Liver (tissue), 9 donors: ENCODE data around the gene STX16. TPM values are rescaled to one million over a fixed set of nuclear protein-coding genes. Genes with fewer than 3 reads are reported as not detected.

Source experiments
- DNase-seq: peaks from one replicate; pipeline ENCODE4 v3.0.0-alpha.2; 2017; ENCODE audit warnings: low spot score
- H3K27ac ChIP-seq, 2 donors: one replicate each; pipeline ENCODE4 v1.7.0; 2013; ENCODE audit warnings: inconsistent platforms in 2 of 2, low read length in 2 of 2, control low read depth in 1 of 2, low read depth in 1 of 2, mild to moderate bottlenecking in 1 of 2
- H3K27me3 ChIP-seq, 4 donors: one replicate each; pipeline versions ENCODE4 v1.6.1 to v1.7.0; 2013; ENCODE audit warnings: low read length in 3 of 4, inconsistent platforms in 1 of 4, mild to moderate bottlenecking in 1 of 4, moderate library complexity in 1 of 4; ENCODE audit not compliant: control insufficient read depth in 4 of 4, insufficient read depth in 4 of 4
- H3K36me3 ChIP-seq, 4 donors: one replicate each; pipeline versions ENCODE4 v1.6.1 to v1.7.0; 2013; ENCODE audit warnings: low read length in 3 of 4, mild to moderate bottlenecking in 3 of 4, low read depth in 1 of 4, moderate library complexity in 1 of 4; ENCODE audit not compliant: control insufficient read depth in 4 of 4, insufficient read depth in 3 of 4
- H3K4me1 ChIP-seq, 4 donors: one replicate each; pipeline versions ENCODE4 v1.6.1 to v1.7.0; 2013; ENCODE audit warnings: low read length in 3 of 4, mild to moderate bottlenecking in 3 of 4, moderate library complexity in 1 of 4; ENCODE audit not compliant: control insufficient read depth in 4 of 4, insufficient read depth in 4 of 4
- H3K4me3 ChIP-seq, 3 donors: one replicate each; pipeline versions ENCODE4 v1.6.1 to v1.7.0; 2013; ENCODE audit warnings: low read length in 3 of 3, control low read depth in 1 of 3, low read depth in 1 of 3, mild to moderate bottlenecking in 1 of 3
- H3K9ac ChIP-seq, 2 donors: one replicate each; pipeline ENCODE4 v1.7.0; 2013; ENCODE audit warnings: low read length in 2 of 2, mild to moderate bottlenecking in 2 of 2, moderate library complexity in 2 of 2, control low read depth in 1 of 2, low read depth in 1 of 2
- H3K9me3 ChIP-seq, 4 donors: one replicate each; pipeline versions ENCODE4 v1.6.1 to v1.7.0; 2013; ENCODE audit warnings: low read length in 3 of 4; ENCODE audit not compliant: control insufficient read depth in 4 of 4
- EGR1 ChIP-seq, 2 donors: IDR thresholded peaks; 2 replicates each; pipeline ENCODE4 v1.6.1; 2016 to 2018; ENCODE audit warnings: antibody characterized with exemption in 2 of 2, low read depth in 2 of 2
- FOXA2 ChIP-seq: IDR thresholded peaks from 2 replicates; pipeline ENCODE4 v1.6.1; 2016; ENCODE audit warnings: antibody characterized with exemption
- GABPA ChIP-seq, 2 donors: IDR thresholded peaks in 1 of 2; conservative IDR thresholded peaks in 1 of 2; 2 replicates each; pipeline ENCODE4 v1.6.1; 2016; ENCODE audit warnings: antibody characterized with exemption in 2 of 2, mild to moderate bottlenecking in 1 of 2, moderate library complexity in 1 of 2
- HNF4A ChIP-seq, 2 donors: conservative IDR thresholded peaks; 2 replicates each; pipeline ENCODE4 v1.6.1; 2016; ENCODE audit warnings: antibody characterized with exemption in 2 of 2, mild to moderate bottlenecking in 2 of 2
- HNF4G ChIP-seq: IDR thresholded peaks from 2 replicates; pipeline ENCODE4 v1.6.1; 2016; ENCODE audit warnings: antibody characterized with exemption
- JUND ChIP-seq, 2 donors: IDR thresholded peaks; 2 replicates each; pipeline ENCODE4 v1.6.1; 2016; ENCODE audit warnings: antibody characterized with exemption in 2 of 2
- NR2F2 ChIP-seq: IDR thresholded peaks from 2 replicates; pipeline ENCODE4 v1.6.1; 2016; ENCODE audit warnings: antibody characterized with exemption
- RAD21 ChIP-seq, 2 donors: IDR thresholded peaks; 2 replicates each; pipeline ENCODE4 v1.6.1; 2016; ENCODE audit warnings: antibody characterized with exemption in 2 of 2, mild to moderate bottlenecking in 2 of 2
- RXRA ChIP-seq, 2 donors: IDR thresholded peaks; 2 replicates each; pipeline ENCODE4 v1.6.1; 2017 to 2018; ENCODE audit warnings: antibody characterized with exemption in 2 of 2, mild to moderate bottlenecking in 1 of 2
- SP1 ChIP-seq: IDR thresholded peaks from 2 replicates; pipeline ENCODE4 v1.6.1; 2018; ENCODE audit warnings: antibody characterized with exemption, mild to moderate bottlenecking
- TAF1 ChIP-seq: conservative IDR thresholded peaks from 2 replicates; pipeline ENCODE4 v1.6.1; 2016; ENCODE audit warnings: antibody characterized with exemption, mild to moderate bottlenecking
- YY1 ChIP-seq: IDR thresholded peaks from 2 replicates; pipeline ENCODE4 v1.6.1; 2016; ENCODE audit warnings: antibody characterized with exemption, mild to moderate bottlenecking
- WGBS: extraction: QIAGEN DNeasy Blood & Tissue Kit; methylation state at CpG from one replicate; pipeline ENCODE4 v1.1.7; 2013; 5-methylcytosine and 5-hydroxymethylcytosine counted together
- polyA plus RNA-seq, 2 donors: library from polyadenylated mRNA; stranded (reverse) in 1 of 2; unstranded in 1 of 2; fragments of 200-250 nt in 1 of 2; fragments of >200 nt in 1 of 2; fragmentation: Nextera tagmentation in 1 of 2; extraction: Ambion mirVana in 1 of 2; gene quantifications; one replicate each; pipeline versions ENCODE4 v1.2.1 to v1.2.3, GENCODE V29; 2013 to 2015
- total RNA-seq, 2 donors: library from RNA; depleted of rRNA; stranded (reverse); fragments of >200 nt; gene quantifications; one replicate each; pipeline ENCODE4 v1.2.3, GENCODE V29; 2014
- TF ChIP-seq, protein P1 (sequence below): fragments of 150-350 bp; IDR thresholded peaks from 2 replicates; pipeline ENCODE4 v1.5.1; 2017; ENCODE audit warnings: improper control_type of control experiment, low read depth, low read length; ENCODE audit not compliant: missing input control
- TF ChIP-seq, protein P2 (sequence below): IDR thresholded peaks from 2 replicates; pipeline ENCODE4 v1.6.1; 2016; ENCODE audit warnings: antibody characterized with exemption
- TF ChIP-seq, protein P3 (sequence below): IDR thresholded peaks from 2 replicates; pipeline ENCODE4 v1.6.1; 2016; ENCODE audit warnings: antibody characterized with exemption, mild to moderate bottlenecking
- TF ChIP-seq, protein P4 (sequence below): IDR thresholded peaks from 2 replicates; pipeline ENCODE4 v1.6.1; 2016; ENCODE audit warnings: antibody characterized with exemption
- TF ChIP-seq, protein P5 (sequence below): IDR thresholded peaks from 2 replicates; pipeline ENCODE4 v1.6.1; 2016; ENCODE audit warnings: antibody characterized with exemption
- donor health status: healthy.
- donor health status: healthy.
- donor health status: healthy.
- donor health status: healthy.
- donor health status: healthy.

The STX16 gene
- total and polyA plus RNA-seq, 4 donors, result 8.5 to 32.5 (median 16.6) TPM

DNA sequence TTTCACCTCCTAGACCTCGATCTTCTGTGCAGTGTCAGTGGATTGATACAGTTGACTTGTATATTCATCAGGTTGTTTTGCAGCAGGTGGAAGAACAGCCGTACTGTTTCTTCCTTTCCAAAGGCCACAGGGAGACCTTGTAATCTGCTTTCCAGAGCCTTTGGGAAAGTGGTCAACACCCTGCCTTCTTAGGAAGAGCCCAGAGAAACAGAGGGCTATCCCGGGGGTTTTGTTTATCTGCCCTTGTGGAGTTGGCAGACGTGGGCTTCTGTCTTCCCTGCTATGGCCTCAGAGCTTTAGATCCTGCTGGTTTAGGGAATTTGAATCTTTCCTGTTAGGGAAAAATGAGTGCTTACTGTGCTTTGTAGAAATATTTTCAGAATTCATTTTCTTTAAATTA is 19.6 kb downstream of the STX16 start:
- Histone ChIP-seq H3K27ac (no peak overlapping the region), H3K27me3 (no peaks in the 10 kb centered on the region), H3K4me1 (no peaks in the 10 kb centered on the region), H3K9ac (no peak overlapping the region), H3K9me3 (no peaks in the 10 kb centered on the region), H3K36me3 (peaks cover 13 to 56% (median 54%) of the 10 kb centered on the region in 4 donors), H3K4me3 (no peak overlapping the region)
- TF ChIP-seq, protein P1, sequence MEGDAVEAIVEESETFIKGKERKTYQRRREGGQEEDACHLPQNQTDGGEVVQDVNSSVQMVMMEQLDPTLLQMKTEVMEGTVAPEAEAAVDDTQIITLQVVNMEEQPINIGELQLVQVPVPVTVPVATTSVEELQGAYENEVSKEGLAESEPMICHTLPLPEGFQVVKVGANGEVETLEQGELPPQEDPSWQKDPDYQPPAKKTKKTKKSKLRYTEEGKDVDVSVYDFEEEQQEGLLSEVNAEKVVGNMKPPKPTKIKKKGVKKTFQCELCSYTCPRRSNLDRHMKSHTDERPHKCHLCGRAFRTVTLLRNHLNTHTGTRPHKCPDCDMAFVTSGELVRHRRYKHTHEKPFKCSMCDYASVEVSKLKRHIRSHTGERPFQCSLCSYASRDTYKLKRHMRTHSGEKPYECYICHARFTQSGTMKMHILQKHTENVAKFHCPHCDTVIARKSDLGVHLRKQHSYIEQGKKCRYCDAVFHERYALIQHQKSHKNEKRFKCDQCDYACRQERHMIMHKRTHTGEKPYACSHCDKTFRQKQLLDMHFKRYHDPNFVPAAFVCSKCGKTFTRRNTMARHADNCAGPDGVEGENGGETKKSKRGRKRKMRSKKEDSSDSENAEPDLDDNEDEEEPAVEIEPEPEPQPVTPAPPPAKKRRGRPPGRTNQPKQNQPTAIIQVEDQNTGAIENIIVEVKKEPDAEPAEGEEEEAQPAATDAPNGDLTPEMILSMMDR, result no peak
- TF ChIP-seq HNF4G, result no peak
- TF ChIP-seq EGR1 (IDR thresholded peaks at IDR 0.05; ENCODE audit: low read depth in 2 of 2), result no peak
- TF ChIP-seq YY1, result no peak
- WGBS, result 78% methylated on average over 4 of the region's 4 CpGs
- no peak for DNase-seq

DNA sequence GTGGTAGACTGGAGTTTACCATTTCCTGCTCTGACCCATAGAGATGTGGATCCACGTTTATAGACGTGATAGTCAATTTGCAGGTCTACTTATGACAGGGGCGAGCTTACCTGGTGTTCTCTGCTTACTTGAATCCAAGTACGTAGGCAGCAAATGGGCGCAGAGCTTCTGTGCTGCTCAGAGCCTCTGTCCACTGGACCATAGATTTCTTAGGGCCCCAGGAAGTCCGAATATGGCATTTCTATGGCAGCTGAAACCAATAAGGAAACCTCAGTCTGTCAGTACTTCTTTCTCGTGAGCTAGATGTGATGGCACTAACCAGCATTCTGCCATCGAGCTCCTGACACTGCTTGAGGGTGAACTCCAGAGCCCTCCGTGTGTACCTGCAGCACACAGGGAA is 22.0 kb downstream of the STX16 start:
- no peak overlapping the region for H3K4me3 ChIP-seq
- H3K4me1 ChIP-seq, result no peaks in the 10 kb centered on the region
- H3K27me3 ChIP-seq, result no peaks in the 10 kb centered on the region
- H3K36me3 ChIP-seq, result peaks cover 17 to 73% (median 57%) of the 10 kb centered on the region in 4 donors
- no peak overlapping the region for H3K27ac ChIP-seq
- no peaks in the 10 kb centered on the region for H3K9me3 ChIP-seq
- DNase-seq, result no peak
- TF ChIP-seq FOXA2, result no peak
- TF ChIP-seq HNF4A (conservative IDR thresholded peaks at IDR 0.05), result no peak
- no peak for TF ChIP-seq GABPA (IDR thresholded peaks at IDR 0.05 in 1 of 2, conservative IDR thresholded peaks at IDR 0.05 in 1 of 2)
- TF ChIP-seq, protein P2, sequence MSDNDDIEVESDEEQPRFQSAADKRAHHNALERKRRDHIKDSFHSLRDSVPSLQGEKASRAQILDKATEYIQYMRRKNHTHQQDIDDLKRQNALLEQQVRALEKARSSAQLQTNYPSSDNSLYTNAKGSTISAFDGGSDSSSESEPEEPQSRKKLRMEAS, result no peak
- TF ChIP-seq SP1, result no peak
- TF ChIP-seq NR2F2, result no peak
- no peak for TF ChIP-seq RAD21 (IDR thresholded peaks at IDR 0.05)
- H3K9ac ChIP-seq, result no peak overlapping the region
- 95% methylated on average over 9 of the region's 9 CpGs for WGBS

DNA sequence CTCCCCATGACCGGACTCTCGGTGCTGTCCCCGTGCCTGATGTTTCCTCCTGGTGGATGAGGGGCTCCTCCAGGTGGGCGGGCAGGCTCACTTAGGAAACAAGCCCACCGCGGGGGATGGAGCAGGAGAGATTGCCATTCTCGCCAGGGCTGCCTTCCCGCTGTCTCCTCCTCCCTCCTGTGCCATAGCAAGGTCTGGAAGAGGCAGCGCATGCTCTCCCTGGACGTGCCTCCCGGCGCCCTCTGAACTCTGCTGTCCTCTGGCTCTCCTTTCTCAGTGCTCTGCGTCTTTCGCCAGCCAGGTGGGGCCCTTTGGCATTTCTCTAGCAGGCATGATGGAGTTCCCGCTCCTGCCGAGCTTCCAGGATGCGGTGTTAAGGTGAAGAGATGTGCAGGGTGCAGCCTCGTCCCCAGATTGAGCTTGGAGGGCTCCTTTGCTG is 24.1 kb downstream of the STX16 start:
- Histone ChIP-seq H3K4me1 (no peaks in the 10 kb centered on the region), H3K4me3 (no peak overlapping the region), H3K27ac (no peak overlapping the region), H3K36me3 (peaks cover 14 to 76% (median 52%) of the 10 kb centered on the region in 4 donors), H3K27me3 (no peaks in the 10 kb centered on the region), H3K9me3 (no peaks in the 10 kb centered on the region), H3K9ac (no peak overlapping the region)
- WGBS, result 94% methylated on average over 18 of the region's 18 CpGs
- TF ChIP-seq GABPA (IDR thresholded peaks at IDR 0.05 in 1 of 2, conservative IDR thresholded peaks at IDR 0.05 in 1 of 2) (no peak), NR2F2 (no peak), FOXA2 (no peak), TAF1 (no peak), EGR1 (IDR thresholded peaks at IDR 0.05; ENCODE audit: low read depth in 2 of 2) (no peak), RXRA (IDR thresholded peaks at IDR 0.05) (no peak), JUND (IDR thresholded peaks at IDR 0.05) (no peak), HNF4A (conservative IDR thresholded peaks at IDR 0.05) (no peak)
- TF ChIP-seq, protein P1, result no peak
- TF ChIP-seq, protein P3, sequence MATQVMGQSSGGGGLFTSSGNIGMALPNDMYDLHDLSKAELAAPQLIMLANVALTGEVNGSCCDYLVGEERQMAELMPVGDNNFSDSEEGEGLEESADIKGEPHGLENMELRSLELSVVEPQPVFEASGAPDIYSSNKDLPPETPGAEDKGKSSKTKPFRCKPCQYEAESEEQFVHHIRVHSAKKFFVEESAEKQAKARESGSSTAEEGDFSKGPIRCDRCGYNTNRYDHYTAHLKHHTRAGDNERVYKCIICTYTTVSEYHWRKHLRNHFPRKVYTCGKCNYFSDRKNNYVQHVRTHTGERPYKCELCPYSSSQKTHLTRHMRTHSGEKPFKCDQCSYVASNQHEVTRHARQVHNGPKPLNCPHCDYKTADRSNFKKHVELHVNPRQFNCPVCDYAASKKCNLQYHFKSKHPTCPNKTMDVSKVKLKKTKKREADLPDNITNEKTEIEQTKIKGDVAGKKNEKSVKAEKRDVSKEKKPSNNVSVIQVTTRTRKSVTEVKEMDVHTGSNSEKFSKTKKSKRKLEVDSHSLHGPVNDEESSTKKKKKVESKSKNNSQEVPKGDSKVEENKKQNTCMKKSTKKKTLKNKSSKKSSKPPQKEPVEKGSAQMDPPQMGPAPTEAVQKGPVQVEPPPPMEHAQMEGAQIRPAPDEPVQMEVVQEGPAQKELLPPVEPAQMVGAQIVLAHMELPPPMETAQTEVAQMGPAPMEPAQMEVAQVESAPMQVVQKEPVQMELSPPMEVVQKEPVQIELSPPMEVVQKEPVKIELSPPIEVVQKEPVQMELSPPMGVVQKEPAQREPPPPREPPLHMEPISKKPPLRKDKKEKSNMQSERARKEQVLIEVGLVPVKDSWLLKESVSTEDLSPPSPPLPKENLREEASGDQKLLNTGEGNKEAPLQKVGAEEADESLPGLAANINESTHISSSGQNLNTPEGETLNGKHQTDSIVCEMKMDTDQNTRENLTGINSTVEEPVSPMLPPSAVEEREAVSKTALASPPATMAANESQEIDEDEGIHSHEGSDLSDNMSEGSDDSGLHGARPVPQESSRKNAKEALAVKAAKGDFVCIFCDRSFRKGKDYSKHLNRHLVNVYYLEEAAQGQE, result no peak
- TF ChIP-seq, protein P4, sequence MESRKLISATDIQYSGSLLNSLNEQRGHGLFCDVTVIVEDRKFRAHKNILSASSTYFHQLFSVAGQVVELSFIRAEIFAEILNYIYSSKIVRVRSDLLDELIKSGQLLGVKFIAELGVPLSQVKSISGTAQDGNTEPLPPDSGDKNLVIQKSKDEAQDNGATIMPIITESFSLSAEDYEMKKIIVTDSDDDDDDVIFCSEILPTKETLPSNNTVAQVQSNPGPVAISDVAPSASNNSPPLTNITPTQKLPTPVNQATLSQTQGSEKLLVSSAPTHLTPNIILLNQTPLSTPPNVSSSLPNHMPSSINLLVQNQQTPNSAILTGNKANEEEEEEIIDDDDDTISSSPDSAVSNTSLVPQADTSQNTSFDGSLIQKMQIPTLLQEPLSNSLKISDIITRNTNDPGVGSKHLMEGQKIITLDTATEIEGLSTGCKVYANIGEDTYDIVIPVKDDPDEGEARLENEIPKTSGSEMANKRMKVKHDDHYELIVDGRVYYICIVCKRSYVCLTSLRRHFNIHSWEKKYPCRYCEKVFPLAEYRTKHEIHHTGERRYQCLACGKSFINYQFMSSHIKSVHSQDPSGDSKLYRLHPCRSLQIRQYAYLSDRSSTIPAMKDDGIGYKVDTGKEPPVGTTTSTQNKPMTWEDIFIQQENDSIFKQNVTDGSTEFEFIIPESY, result no peak
- TF ChIP-seq, protein P2, result no peak
- TF ChIP-seq, protein P5, sequence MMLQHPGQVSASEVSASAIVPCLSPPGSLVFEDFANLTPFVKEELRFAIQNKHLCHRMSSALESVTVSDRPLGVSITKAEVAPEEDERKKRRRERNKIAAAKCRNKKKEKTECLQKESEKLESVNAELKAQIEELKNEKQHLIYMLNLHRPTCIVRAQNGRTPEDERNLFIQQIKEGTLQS, result no peak
- no peak for DNase-seq
